ENCODE results near the gene SLC39A9. TPM values are rescaled to one million over a fixed set of nuclear protein-coding genes. Genes with fewer than 3 reads are reported as not detected.
A peak's percentile ranks its signal among the peaks of the same experiment; 100 is the strongest.
"Not testable (repeated sequence)": the region's sequence is repeated elsewhere in the genome, so short reads cannot be mapped to it uniquely, and the experiment has no call there.

Gene SLC39A9
- total RNA-seq, 1 donor: 37.2 TPM

GRCh38 chr14:69391400-69391799 lies 7.1 kb upstream of the SLC39A9 start:
- H3K9me3 ChIP-seq (ENCODE audit: low read depth, low read length); H3K4me3 ChIP-seq (ENCODE audit: low read length); H3K27me3 ChIP-seq (ENCODE audit: insufficient read depth, low read length): not testable (repeated sequence)
- peaks cover 28% of the 10 kb centered on the region for H3K4me1 ChIP-seq (ENCODE audit: insufficient read depth, low read length)

GRCh38 chr14:69392481-69392880 lies 6.0 kb upstream of the SLC39A9 start:
- Histone ChIP-seq H3K27me3 (ENCODE audit: insufficient read depth, low read length) (no peaks in the 10 kb centered on the region), H3K4me3 (ENCODE audit: low read length) (no peak overlapping the region), H3K4me1 (ENCODE audit: insufficient read depth, low read length) (peaks cover 35% of the 10 kb centered on the region), H3K9me3 (ENCODE audit: low read depth, low read length) (no peaks in the 10 kb centered on the region)

- Histone ChIP-seq H3K4me3 (ENCODE audit: low read length) (no peak overlapping the region), H3K27me3 (ENCODE audit: insufficient read depth, low read length) (no peaks in the 10 kb centered on the region), H3K9me3 (ENCODE audit: low read depth, low read length) (no peaks in the 10 kb centered on the region), H3K4me1 (ENCODE audit: insufficient read depth, low read length) (peaks cover 58% of the 10 kb centered on the region)
Measured at GRCh38 chr14:69395929-69396328, 2.6 kb upstream of the SLC39A9 start.

GRCh38 chr14:69398818-69399210 lies 322 bp downstream of the SLC39A9 start:
- Histone ChIP-seq H3K4me1 (ENCODE audit: insufficient read depth, low read length) (peaks cover 45% of the 10 kb centered on the region), H3K9me3 (ENCODE audit: low read depth, low read length) (no peaks in the 10 kb centered on the region), H3K27me3 (ENCODE audit: insufficient read depth, low read length) (no peaks in the 10 kb centered on the region), H3K4me3 (ENCODE audit: low read length) (peak overlapping the region; percentile 67)

- peaks cover 43% of the 10 kb centered on the region for H3K4me1 ChIP-seq (ENCODE audit: insufficient read depth, low read length)
- no peaks in the 10 kb centered on the region for H3K9me3 ChIP-seq (ENCODE audit: low read depth, low read length)
- H3K4me3 ChIP-seq (ENCODE audit: low read length): no peak overlapping the region
- no peaks in the 10 kb centered on the region for H3K27me3 ChIP-seq (ENCODE audit: insufficient read depth, low read length)
Measured at GRCh38 chr14:69399750-69400149, 1.3 kb downstream of the SLC39A9 start.

- H3K27me3 ChIP-seq (ENCODE audit: insufficient read depth, low read length): no peaks in the 10 kb centered on the region
- peaks cover 40% of the 10 kb centered on the region for H3K4me1 ChIP-seq (ENCODE audit: insufficient read depth, low read length)
- no peak overlapping the region for H3K4me3 ChIP-seq (ENCODE audit: low read length)
- no peaks in the 10 kb centered on the region for H3K9me3 ChIP-seq (ENCODE audit: low read depth, low read length)
Measured at GRCh38 chr14:69400154-69400553, 1.7 kb downstream of the SLC39A9 start.

- no peak overlapping the region for H3K4me3 ChIP-seq (ENCODE audit: low read length)
- H3K9me3 ChIP-seq (ENCODE audit: low read depth, low read length): no peaks in the 10 kb centered on the region
- peaks cover 31% of the 10 kb centered on the region for H3K4me1 ChIP-seq (ENCODE audit: insufficient read depth, low read length)
- H3K27me3 ChIP-seq (ENCODE audit: insufficient read depth, low read length): no peaks in the 10 kb centered on the region
Measured at GRCh38 chr14:69401841-69402240, 3.3 kb downstream of the SLC39A9 start.

GRCh38 chr14:69404478-69404877 lies 6.0 kb downstream of the SLC39A9 start:
- H3K4me3 ChIP-seq (ENCODE audit: low read length): no peak overlapping the region
- H3K4me1 ChIP-seq (ENCODE audit: insufficient read depth, low read length): peaks cover 22% of the 10 kb centered on the region
- no peaks in the 10 kb centered on the region for H3K9me3 ChIP-seq (ENCODE audit: low read depth, low read length)
- H3K27me3 ChIP-seq (ENCODE audit: insufficient read depth, low read length): no peaks in the 10 kb centered on the region

GRCh38 chr14:69404883-69405282 lies 6.4 kb downstream of the SLC39A9 start:
- peaks cover 18% of the 10 kb centered on the region for H3K4me1 ChIP-seq (ENCODE audit: insufficient read depth, low read length)
- no peaks in the 10 kb centered on the region for H3K9me3 ChIP-seq (ENCODE audit: low read depth, low read length)
- H3K4me3 ChIP-seq (ENCODE audit: low read length): no peak overlapping the region
- H3K27me3 ChIP-seq (ENCODE audit: insufficient read depth, low read length): no peaks in the 10 kb centered on the region

- Histone ChIP-seq H3K4me1 (ENCODE audit: insufficient read depth, low read length) (peaks cover 9% of the 10 kb centered on the region), H3K9me3 (ENCODE audit: low read depth, low read length) (no peaks in the 10 kb centered on the region), H3K4me3 (ENCODE audit: low read length) (no peak overlapping the region), H3K27me3 (ENCODE audit: insufficient read depth, low read length) (no peaks in the 10 kb centered on the region)
Measured at GRCh38 chr14:69405762-69406161, 7.3 kb downstream of the SLC39A9 start.

GRCh38 chr14:69408331-69408960 lies 10.0 kb downstream of the SLC39A9 start:
- Histone ChIP-seq H3K27me3 (ENCODE audit: insufficient read depth, low read length) (no peaks in the 10 kb centered on the region), H3K9me3 (ENCODE audit: low read depth, low read length) (no peaks in the 10 kb centered on the region), H3K4me3 (ENCODE audit: low read length) (no peak overlapping the region), H3K4me1 (ENCODE audit: insufficient read depth, low read length) (peaks cover 4% of the 10 kb centered on the region)

GRCh38 chr14:69413483-69413882 lies 15.0 kb downstream of the SLC39A9 start:
- H3K4me3 ChIP-seq (ENCODE audit: low read length): no peak overlapping the region
- H3K4me1 ChIP-seq (ENCODE audit: insufficient read depth, low read length): peaks cover 2% of the 10 kb centered on the region
- H3K9me3 ChIP-seq (ENCODE audit: low read depth, low read length): no peaks in the 10 kb centered on the region
- H3K27me3 ChIP-seq (ENCODE audit: insufficient read depth, low read length): no peaks in the 10 kb centered on the region

GRCh38 chr14:69416087-69416486 lies 17.6 kb downstream of the SLC39A9 start:
- H3K9me3 ChIP-seq (ENCODE audit: low read depth, low read length); H3K4me3 ChIP-seq (ENCODE audit: low read length); H3K27me3 ChIP-seq (ENCODE audit: insufficient read depth, low read length); H3K4me1 ChIP-seq (ENCODE audit: insufficient read depth, low read length): not testable (repeated sequence)

- Histone ChIP-seq H3K4me3 (ENCODE audit: low read length) (no peak overlapping the region), H3K27me3 (ENCODE audit: insufficient read depth, low read length) (no peaks in the 10 kb centered on the region), H3K4me1 (ENCODE audit: insufficient read depth, low read length) (peaks cover 6% of the 10 kb centered on the region), H3K9me3 (ENCODE audit: low read depth, low read length) (no peaks in the 10 kb centered on the region)
Measured at GRCh38 chr14:69423279-69423678, 24.8 kb downstream of the SLC39A9 start.

- H3K4me3 ChIP-seq (ENCODE audit: low read length): no peak overlapping the region
- no peaks in the 10 kb centered on the region for H3K9me3 ChIP-seq (ENCODE audit: low read depth, low read length)
- H3K27me3 ChIP-seq (ENCODE audit: insufficient read depth, low read length): no peaks in the 10 kb centered on the region
- peaks cover 13% of the 10 kb centered on the region for H3K4me1 ChIP-seq (ENCODE audit: insufficient read depth, low read length)
Measured at GRCh38 chr14:69424149-69424923, 25.8 kb downstream of the SLC39A9 start.

GRCh38 chr14:69427596-69427995 lies 29.1 kb downstream of the SLC39A9 start:
- Histone ChIP-seq H3K4me3 (ENCODE audit: low read length) (no peak overlapping the region), H3K27me3 (ENCODE audit: insufficient read depth, low read length) (no peaks in the 10 kb centered on the region), H3K4me1 (ENCODE audit: insufficient read depth, low read length) (peaks cover 13% of the 10 kb centered on the region), H3K9me3 (ENCODE audit: low read depth, low read length) (no peaks in the 10 kb centered on the region)
